ENCODE measurements around the gene HEXD. TPM values are rescaled to one million over a fixed set of nuclear protein-coding genes. Genes with fewer than 3 reads are reported as not detected.
"Not testable (repeated sequence)": the region's sequence is repeated elsewhere in the genome, so short reads cannot be mapped to it uniquely, and the experiment has no call there.

Gene HEXD
- total RNA-seq, 4 donors from 2014 or later = 15.7 to 27.1 (median 20.6) TPM

GRCh38 chr17:82375359-82376041, 42.6 kb upstream of the HEXD start:
- no peak for TF ChIP-seq POLR2A (IDR thresholded peaks at IDR 0.05; ENCODE audit: low read depth)
- TF ChIP-seq POLR2AphosphoS5 (IDR thresholded peaks at IDR 0.05) = no peak
- TF ChIP-seq CTCF (IDR thresholded peaks at IDR 0.05) = no peak
- TF ChIP-seq EP300 (IDR thresholded peaks at IDR 0.05) = no peak
- no peaks in the 10 kb centered on the region for H3K9me3 ChIP-seq
- WGBS = 47% methylated on average over 3 of the region's 46 CpGs
- peaks cover 8 to 35% (median 18%) of the 10 kb centered on the region in 4 donors for H3K4me1 ChIP-seq
- peaks cover 0 to 92% (median 50%) of the 10 kb centered on the region in 4 donors for H3K27me3 ChIP-seq
- no peak overlapping the region for H3K4me3 ChIP-seq
- intact Hi-C loops (cut with DNase I) = no loop called here
- no peaks in the 10 kb centered on the region for H3K36me3 ChIP-seq
- H3K27ac ChIP-seq (replicated peaks in 1 of 4) = no peak overlapping the region
- no peak for DNase-seq (ENCODE audit: extremely low spot score)

- Histone ChIP-seq H3K27ac (replicated peaks in 1 of 4) (no peak overlapping the region), H3K27me3 (peaks cover 0 to 88% (median 43%) of the 10 kb centered on the region in 4 donors), H3K9me3 (no peaks in the 10 kb centered on the region), H3K4me3 (no peak overlapping the region), H3K36me3 (no peaks in the 10 kb centered on the region), H3K4me1 (peaks cover 3 to 33% (median 11%) of the 10 kb centered on the region in 4 donors)
- intact Hi-C loops (cut with DNase I) = no loop called here
- no peak for TF ChIP-seq EP300 (IDR thresholded peaks at IDR 0.05)
- no peak for TF ChIP-seq CTCF (IDR thresholded peaks at IDR 0.05)
- no peak for TF ChIP-seq POLR2AphosphoS5 (IDR thresholded peaks at IDR 0.05)
- no peak for TF ChIP-seq POLR2A (IDR thresholded peaks at IDR 0.05; ENCODE audit: low read depth)
- DNase-seq (ENCODE audit: extremely low spot score) = no peak
- WGBS = 82% methylated on average over 14 of the region's 16 CpGs
These were observed 42.0 kb upstream of the HEXD start for GRCh38 chr17:82376042-82376730.

- 61% methylated on average over 3 of the region's 5 CpGs for WGBS
- H3K27ac ChIP-seq (replicated peaks in 1 of 4); H3K9me3 ChIP-seq; H3K4me3 ChIP-seq; H3K36me3 ChIP-seq; DNase-seq (ENCODE audit: extremely low spot score); intact Hi-C loops (cut with DNase I): not testable (repeated sequence)
- Histone ChIP-seq H3K4me1 (peaks cover 0 to 25% (median 2%) of the 10 kb centered on the region in 4 donors), H3K27me3 (peaks cover 0 to 88% (median 32%) of the 10 kb centered on the region in 4 donors)
These were observed 40.9 kb upstream of the HEXD start for GRCh38 chr17:82377294-82377693.

GRCh38 chr17:82377924-82378740, 40.0 kb upstream of the HEXD start:
- Histone ChIP-seq H3K27me3 (peaks cover 0 to 88% (median 31%) of the 10 kb centered on the region in 4 donors), H3K4me1 (peaks cover 0 to 24% (median 2%) of the 10 kb centered on the region in 4 donors), H3K27ac (replicated peaks in 1 of 4) (no peak overlapping the region), H3K4me3 (no peak overlapping the region), H3K36me3 (no peaks in the 10 kb centered on the region), H3K9me3 (no peaks in the 10 kb centered on the region)
- DNase-seq (ENCODE audit: extremely low spot score) = no peak
- 78% methylated on average over 31 of the region's 31 CpGs for WGBS
- intact Hi-C loops (cut with DNase I) = no loop called here
- TF ChIP-seq CTCF (IDR thresholded peaks at IDR 0.05) (no peak), POLR2AphosphoS5 (IDR thresholded peaks at IDR 0.05) (no peak), POLR2A (IDR thresholded peaks at IDR 0.05; ENCODE audit: low read depth) (no peak), EP300 (IDR thresholded peaks at IDR 0.05) (no peak)

GRCh38 chr17:82378741-82379021, 39.5 kb upstream of the HEXD start:
- no peak overlapping the region for H3K4me3 ChIP-seq
- H3K36me3 ChIP-seq = no peaks in the 10 kb centered on the region
- H3K27ac ChIP-seq (replicated peaks in 1 of 4) = no peak overlapping the region
- WGBS = 70% methylated on average over 10 of the region's 10 CpGs
- no peak for DNase-seq (ENCODE audit: extremely low spot score)
- TF ChIP-seq CTCF (IDR thresholded peaks at IDR 0.05) (no peak), POLR2A (IDR thresholded peaks at IDR 0.05; ENCODE audit: low read depth) (no peak), POLR2AphosphoS5 (IDR thresholded peaks at IDR 0.05) (no peak), EP300 (IDR thresholded peaks at IDR 0.05) (no peak)
- H3K9me3 ChIP-seq = no peaks in the 10 kb centered on the region
- peaks cover 0 to 88% (median 33%) of the 10 kb centered on the region in 4 donors for H3K27me3 ChIP-seq
- intact Hi-C loops (cut with DNase I) = no loop called here
- H3K4me1 ChIP-seq = peaks cover 0 to 24% (median 2%) of the 10 kb centered on the region in 4 donors

Measured in esophagus muscularis mucosa (tissue), 4 donors.